LNCAP (cell line): Measurements from ENCODE around the gene LAMA3.

ENCODE experiments used
- CTCF ChIP-seq: fragments of 450-650 bp; IDR thresholded peaks from 2 replicates; pipeline ENCODE4 v1.5.1; 2017; ENCODE audit warnings: mild to moderate bottlenecking

The LAMA3 gene

GRCh38 chr18:23711426-23711825 lies 22.2 kb downstream of the LAMA3 start:
- no peak for TF ChIP-seq CTCF

DNA sequence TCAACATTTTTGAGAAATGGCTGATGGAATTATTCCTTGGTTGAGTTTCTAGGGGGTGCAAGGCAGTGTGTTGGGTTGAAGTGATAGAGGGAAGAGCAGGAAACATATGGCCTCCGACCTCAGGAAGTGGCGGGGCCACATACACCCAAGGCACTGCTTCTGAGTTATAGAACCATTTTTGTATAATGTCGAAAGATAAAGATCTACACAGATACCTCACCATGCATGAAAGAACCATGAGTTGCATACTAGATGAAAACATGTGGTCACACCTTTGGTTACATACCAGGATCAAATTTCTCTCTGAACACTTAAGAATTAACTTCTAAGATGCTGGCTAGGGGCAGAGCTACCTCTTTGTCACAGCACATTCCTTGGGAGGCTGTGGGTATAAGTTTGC lies 23.2 kb downstream of the LAMA3 start:
- TF ChIP-seq CTCF: no peak

DNA sequence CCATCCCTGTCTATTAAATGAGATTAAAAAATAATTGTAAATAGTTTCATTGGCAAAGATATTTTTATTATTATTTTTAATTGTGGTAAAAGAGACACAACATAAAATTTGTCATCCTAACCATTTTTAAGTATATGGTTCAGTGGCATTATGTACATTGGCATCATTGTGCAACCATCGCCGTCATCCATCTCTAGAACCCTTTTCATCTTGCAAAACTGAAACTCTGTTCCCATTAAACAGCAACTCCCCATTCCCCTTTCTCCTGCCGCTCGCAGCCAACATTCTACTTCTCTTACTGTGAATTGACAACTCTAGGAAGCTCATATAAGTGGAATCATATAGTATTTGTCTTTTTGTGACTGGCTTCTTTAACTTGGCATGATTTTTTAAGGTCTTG lies 25.3 kb downstream of the LAMA3 start:
- TF ChIP-seq CTCF: no peak

DNA sequence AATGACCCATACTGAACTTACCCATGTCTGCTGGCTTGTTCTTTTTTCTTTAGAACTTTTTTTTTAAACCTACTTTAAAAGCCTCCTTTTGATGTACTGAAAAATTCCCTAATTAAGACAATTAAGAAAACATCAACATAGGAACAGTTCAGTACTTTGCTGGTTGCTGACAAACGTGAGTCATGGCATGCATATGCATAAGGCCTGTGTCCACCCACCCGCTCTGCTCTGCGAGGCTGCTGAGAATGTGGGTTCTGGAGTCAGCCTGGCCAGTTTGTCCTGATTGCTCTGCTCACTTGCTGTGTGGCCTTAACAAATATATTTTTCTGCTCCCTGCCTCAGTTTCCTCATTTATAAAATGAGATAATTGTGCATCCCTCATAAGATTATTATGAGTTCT lies 27.3 kb downstream of the LAMA3 start:
- TF ChIP-seq CTCF: no peak

GRCh38 chr18:23716966-23717365 lies 27.7 kb downstream of the LAMA3 start:
- TF ChIP-seq CTCF: no peak

GRCh38 chr18:23718243-23718720 lies 29.0 kb downstream of the LAMA3 start:
- TF ChIP-seq CTCF: no peak

DNA sequence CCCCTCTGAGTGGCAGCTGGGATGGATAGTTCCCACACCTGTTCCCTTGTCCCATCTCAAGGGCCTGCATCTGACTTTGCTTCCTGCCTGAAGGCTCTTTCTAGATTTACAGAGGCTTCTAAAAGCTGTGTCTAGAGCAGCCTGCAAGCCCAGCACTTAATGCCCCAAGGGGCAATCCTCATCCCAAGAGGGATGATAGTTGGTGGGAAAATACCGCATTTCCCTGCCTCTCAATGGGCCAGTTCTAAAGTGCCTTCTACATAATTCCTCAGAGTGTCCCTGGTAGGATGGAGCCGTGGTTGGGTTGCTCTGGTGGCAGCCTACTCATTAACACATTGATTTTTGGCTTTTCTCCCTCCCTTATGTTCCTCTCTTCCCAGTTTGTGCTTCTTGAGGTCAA lies 29.5 kb downstream of the LAMA3 start:
- TF ChIP-seq CTCF: no peak

- TF ChIP-seq CTCF: no peak
Observed at GRCh38 chr18:23719634-23720201, 30.5 kb downstream of the LAMA3 start.
